HL-60/S4 (cell line): ENCODE data around the gene SCN2B.

Experiments
- in situ Hi-C: fragments of 300-500 bp; cut with MboI; formaldehyde crosslinking; loops from 2 replicates; pipeline ENCODE4 v1.14.3; 2022; ENCODE audit warnings: low sequenced_read_pairs

Gene SCN2B

DNA sequence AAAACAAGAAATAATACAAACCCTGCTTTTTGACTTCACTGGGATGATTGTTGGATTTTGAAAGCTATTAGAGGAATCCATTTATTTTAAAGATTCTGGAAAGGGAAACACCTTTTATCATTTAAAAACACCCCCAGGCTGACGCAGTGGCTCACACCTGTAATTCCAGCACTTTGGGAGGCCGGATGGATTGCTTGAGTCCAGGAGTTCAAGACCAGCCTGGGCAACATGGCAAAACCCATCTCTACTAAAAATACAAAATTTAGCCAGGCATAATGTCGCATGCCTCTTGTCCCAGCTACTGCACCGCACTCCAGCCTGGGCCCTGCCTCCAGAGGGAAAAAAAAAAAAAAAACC, 317 bp upstream of the SCN2B start:
- in situ Hi-C loops, result loop anchor here (10.0 kb wide), 1 partner anchor 352 kb away; the partner anchor contains the start of gene FXYD2

DNA sequence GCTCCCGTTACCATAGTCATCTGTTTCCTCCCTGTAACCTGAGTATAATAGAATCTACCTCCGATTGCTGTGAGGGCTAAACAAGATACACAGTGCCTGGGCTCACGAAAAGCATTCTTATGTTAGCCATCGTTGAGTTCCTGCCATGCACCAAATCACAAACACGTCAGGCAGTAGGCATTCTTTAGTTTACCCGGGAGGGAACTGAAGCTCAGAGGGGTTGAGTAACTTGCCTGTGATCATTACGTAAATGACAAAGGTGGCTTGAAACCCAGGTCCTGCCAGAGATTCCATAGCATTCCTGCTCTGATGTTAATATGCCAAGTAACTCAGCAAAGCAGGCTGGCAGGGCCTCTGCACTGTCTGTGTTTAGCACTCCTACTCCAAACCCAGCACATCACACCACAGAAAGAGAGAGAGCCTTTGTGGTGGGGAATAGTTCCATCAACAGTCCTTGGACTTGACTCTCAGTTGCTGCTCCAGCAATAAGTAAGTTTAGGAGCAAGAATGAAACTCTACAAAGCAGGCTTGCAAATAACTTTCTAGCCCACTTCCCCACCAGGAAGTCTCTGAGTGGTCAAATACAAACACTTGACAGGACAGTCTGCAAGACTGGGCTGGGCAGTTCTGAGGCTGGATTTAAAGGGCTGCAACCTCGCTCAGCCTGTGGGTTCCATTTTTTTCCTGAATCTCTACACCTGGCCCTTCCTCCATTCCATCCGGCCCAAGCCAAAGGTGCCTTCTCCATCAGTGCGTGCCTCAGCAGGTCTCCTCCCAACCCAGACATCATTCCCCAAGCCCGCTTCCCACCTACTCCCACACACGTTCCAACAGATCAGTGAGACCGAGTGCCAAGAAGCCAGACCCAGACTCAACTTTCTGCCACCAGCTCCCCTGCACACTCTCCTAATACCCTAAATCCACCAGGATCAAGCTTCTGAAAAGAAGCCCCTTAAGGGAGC, 1.1 kb downstream of the SCN2B start:
- in situ Hi-C loops, result loop anchor here (10.0 kb wide), 1 partner anchor 351 kb away; the partner anchor contains the start of gene FXYD2

DNA sequence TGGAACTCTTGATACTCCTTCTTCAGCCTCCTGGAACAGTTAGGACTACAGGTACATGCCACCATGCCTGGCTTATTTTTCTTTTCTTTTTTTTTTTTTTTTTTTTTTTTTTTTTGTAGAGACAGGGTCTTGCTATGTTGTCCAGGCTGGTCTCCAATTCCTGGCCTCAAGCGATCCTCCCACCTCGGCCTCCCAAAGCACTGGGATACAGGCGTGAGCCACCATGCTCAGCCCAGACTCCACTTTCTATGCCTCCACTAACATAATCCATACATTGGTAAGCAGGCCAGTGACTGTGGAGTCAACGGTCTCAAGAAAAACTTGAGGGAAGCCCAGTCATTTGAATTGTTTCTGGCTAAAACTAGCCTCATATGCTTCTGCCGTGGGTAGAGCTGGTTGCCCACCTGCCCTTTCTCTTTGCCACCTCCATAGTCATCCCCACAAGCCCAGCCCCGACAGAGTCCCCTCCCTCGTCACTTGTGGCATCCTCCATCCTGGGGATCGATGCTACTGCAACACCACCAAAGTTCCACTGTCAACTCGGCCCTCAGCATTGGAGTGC, 2.4 kb downstream of the SCN2B start:
- in situ Hi-C loops, result loop anchor here (5.0 to 10.0 kb wide), 2 partner anchors 227 to 349 kb away; partner anchors contain the start of gene FXYD2

DNA sequence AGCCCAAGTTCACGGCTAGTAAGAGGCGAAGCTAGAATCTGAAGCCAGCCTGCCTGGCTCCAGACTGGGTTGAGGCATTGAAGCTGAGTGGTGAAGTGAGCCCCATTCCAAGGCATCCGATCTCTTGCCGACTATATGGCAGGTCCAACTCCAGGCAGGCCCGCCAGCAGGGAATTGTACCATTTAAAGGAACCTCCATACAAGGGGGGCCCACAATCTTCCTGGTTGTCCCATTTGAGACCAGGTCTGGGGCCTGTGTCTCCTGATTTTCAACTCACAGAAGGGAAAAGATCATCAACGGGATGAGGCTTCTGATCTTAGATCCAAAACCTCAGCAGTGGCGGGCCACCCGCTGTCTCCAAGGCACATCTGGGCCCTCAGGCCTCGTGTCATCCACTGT, 4.1 kb downstream of the SCN2B start:
- in situ Hi-C loops, result loop anchor here (5.0 to 10.0 kb wide), 2 partner anchors 225 to 348 kb away; partner anchors contain the start of gene FXYD2

DNA sequence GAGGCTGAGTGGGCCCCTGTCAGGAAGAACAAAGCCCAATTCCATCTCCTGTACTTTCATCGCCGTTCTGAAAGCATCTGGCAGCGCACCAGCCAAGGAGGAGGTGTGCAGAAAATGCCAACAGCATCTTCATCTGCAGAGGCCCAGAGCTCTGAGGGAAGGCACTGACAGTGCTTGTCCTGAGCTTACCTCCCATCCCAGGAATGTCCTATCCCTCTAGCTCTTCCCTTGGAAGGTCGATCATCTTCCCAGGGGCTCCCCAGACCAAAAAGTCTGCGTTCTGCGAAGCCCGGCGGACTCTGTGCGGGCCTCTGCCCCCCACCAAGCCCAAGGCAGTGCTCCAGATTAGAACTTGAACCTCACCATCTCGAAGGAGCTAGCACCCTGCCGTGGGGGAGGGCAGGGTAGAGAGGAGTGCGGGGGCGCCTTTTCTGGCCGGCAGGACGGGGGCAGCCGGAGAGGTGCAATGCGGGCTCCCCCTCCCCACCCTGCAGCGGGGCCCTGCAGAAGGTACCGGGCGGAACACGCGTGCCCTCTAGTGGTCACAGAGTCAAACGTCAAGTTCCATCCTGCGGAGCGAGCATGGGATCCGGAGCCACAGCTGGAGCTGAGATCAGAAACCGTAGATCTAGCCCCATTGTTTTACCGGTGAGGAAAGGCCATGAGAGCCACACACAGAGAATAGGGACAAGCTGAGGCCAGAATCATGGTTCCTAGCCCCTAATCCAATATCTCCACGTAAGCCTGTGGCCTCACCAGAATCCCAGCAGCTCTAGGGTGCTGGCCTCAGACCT, 5.0 kb downstream of the SCN2B start:
- in situ Hi-C loops, result loop anchor here (5.0 to 10.0 kb wide), 2 partner anchors 224 to 347 kb away; partner anchors contain the start of gene FXYD2

DNA sequence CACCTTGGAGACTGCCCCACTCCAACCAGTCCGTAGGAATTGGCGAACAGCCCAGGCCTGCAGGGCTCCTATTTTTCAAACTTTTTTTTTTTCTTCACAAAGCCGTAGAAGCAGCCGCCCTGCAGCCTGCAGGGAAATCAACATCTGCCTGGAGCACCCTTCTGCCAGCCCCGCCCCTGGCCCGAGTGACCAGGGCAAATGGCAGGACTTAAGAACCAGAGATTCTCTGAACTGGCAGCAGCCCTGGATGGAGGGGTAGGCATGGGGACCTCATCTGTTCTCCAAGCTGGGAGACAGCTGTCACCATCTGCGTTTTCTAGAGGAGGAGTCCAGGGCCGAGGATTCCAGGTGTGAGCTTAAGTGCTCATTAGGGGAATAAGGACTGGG, 5.6 kb downstream of the SCN2B start:
- in situ Hi-C loops, result loop anchor here (5.0 to 10.0 kb wide), 2 partner anchors 224 to 346 kb away; partner anchors contain the start of gene FXYD2

DNA sequence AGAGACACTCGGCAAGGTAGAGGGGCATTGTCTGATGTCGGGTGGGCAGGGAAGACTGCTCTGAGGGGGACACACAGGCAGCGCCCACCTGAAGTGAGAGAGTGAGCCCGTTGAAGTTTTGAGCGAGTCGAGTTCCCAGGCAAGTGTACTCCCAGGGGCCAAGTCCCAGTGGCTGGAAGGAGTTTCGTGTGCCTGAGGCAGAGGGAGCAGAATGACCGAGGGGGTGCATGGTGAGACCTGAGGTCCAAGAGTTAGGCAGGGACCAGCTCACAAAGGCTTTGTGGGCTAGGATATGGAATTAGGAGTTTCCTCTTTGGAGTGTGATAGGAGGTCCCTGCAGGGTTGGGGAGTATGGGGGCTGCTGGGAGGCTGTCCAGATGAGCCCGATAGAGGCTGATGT, 6.2 kb downstream of the SCN2B start:
- in situ Hi-C loops, result loop anchor here (5.0 to 10.0 kb wide), 2 partner anchors 223 to 345 kb away; partner anchors contain the start of gene FXYD2

DNA sequence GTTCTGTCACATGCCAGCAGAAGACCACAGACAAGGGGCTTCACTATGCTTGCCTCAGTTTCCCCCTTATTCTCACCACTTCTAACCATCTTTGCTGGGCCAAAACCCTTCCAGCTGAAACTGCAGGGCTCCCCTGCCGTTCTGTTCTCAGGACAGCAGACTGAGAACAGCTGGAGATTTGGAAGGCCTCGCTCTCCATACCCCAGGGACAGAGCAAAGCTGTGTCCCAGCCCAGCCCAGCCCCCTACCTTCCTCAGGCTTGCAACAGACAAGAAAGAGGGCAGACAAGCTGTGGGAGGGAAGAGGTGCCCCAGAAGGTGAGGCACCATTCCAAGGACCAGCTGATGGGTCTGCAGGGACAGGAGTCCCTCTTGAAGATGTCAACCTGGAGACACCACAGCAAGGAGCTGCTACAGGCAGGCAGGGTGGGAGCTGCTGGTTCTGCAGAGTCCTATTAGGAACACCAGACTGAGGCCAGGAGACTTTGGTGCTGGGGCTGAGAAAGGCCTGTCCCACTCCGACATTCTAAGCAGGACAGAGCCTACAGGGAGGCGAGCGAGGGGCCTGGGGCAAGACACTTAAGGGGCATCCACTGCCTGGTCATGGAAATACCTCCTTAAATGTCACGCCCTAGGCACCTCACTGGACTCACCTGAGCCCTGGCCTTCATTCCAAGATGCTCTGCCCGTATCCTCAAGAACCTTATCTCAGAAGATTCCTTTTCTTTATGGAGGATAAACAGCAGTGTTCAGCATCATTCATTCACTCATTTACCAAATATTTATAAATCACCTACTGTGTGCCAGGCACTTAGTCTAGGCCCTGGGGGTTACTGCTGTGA, 6.9 kb downstream of the SCN2B start:
- in situ Hi-C loops, result loop anchor here (5.0 to 10.0 kb wide), 2 partner anchors 222 to 345 kb away; partner anchors contain the start of gene FXYD2

DNA sequence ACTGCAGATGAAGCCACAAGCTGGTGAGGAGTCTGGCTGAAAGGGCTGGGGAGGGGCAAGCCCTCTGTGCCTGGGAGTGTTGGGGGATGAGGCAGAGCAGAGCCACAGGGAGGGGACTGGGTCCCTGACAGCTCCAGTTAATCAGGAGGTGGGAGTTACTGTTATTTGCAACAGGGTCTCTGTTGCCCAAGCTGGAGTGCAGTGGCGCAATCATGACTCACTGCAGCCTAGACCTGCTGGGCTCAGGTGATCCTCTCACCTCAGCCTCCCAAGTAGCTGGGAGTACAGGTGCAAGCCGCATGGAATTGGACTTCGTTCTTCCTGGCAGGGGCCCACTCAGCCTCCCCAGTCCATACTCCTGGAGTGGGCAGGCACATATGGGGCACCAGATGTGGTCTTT, 7.7 kb downstream of the SCN2B start:
- in situ Hi-C loops, result no loop called here

DNA sequence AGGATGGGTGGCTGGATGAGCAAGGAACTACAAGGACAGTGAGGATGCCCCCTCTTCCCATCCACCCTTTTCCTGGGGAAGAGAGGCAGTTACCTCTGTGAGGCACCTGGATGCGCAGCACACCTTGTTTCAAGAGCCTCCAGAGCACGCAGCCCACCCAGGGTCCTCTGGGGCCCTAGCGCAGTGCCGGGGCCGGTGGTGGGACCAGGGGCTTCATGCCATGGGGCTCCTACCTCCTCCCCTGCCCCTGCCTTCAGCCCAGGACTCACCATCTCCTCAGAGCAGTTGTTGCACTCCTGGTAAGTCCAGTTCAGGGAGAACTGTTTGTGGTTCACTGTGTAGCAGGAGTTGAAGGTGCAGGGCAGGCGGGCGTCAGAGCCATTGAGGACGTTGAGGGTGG, 8.1 kb downstream of the SCN2B start:
- in situ Hi-C loops, result no loop called here

DNA sequence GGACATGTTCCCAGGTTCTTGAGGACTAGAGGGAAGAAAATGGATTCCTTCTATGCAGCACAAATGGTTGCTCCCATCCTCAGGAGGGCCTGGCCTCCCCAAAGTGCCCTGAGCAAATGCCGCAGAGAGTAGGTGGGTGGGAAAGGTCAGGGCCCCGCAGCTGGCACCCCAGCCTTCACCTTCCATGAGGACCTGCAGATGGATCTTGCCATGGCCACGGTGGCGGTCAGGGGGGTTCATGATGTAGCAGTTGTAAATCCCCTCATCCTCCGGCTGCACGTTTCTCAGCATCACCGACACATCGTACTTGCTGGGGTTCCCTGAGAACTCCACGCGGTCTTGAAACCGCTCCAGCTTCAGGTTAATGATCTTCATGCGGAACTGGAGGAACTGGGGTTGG, 8.5 kb downstream of the SCN2B start:
- in situ Hi-C loops, result no loop called here

DNA sequence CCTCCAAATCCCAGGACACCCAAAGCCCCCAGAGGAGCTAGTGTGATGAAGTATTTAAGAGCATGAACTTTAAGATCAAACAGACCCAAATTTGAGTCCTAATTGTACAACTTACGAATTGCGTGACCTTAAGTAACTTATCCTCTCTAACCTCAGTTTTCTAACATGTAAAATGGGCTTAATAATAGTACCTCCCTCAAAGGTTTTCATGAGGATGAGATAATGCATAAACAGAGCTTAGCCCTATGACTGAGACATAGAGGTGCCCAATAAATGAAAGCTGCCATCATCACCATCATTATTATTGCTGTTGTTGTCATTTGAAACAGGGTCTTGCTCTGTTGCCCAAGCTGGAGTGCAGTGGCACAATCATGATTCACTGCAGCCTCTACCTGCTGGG, 9.2 kb downstream of the SCN2B start:
- in situ Hi-C loops, result no loop called here

DNA sequence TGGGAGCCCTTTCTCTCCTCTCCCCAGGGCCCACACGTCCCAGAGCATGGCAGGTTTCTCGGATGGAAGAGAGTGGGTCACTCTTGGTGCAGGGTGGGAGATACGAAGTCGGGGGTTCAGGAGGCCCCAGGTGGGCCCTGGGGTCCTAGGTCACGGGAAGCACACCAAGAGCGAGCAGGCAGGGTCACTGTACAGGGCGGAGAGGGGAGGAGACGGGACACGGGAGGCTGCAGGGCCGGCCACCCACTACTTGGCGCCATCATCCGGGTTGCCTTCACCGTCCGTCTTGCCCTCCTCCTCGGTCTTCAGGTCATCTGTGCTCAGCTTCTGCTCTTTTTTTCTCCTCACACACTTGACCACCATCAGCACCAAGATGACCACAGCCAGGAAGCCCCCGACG, 9.8 kb downstream of the SCN2B start:
- in situ Hi-C loops, result no loop called here

DNA sequence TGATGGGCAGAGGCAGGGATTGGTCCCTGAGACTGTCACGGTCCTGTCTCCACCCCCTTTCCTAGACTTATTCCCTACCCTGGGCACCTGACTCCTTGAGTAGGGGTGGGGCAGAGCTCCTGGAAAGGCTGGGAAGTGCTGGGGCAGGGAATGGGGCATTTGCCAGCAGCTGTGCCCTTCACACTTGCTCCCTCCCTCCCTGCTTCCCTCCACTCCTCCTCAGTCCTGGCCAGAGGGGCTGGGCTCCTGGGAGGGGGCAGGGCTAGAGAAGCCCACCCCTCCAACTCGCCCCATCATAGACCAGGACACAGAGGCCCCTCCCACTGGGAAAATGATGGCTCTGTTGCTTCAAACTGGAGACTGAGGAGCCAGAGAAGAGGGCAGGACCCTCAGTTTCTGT, 11.6 kb downstream of the SCN2B start:
- in situ Hi-C loops, result no loop called here

DNA sequence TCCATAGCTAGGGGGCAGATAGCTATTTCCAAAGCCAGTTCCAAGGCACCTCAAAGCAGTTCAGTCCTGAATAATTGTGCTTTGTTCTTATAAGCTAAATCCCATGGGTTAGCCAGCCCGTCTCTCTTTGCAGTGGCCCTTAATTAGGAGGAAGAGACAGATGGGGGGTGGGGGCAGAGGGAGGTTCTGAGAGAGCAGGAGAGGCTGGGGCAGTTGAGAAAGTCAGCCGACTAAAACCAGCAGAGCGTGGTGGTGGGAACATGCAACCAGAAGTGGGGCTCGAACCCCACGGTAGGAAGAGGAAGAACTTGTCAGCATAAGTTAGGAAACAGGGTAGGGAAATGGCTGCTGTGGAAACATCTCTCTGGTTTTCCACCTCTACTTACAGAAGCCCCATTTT, 12.9 kb downstream of the SCN2B start:
- in situ Hi-C loops, result no loop called here

DNA sequence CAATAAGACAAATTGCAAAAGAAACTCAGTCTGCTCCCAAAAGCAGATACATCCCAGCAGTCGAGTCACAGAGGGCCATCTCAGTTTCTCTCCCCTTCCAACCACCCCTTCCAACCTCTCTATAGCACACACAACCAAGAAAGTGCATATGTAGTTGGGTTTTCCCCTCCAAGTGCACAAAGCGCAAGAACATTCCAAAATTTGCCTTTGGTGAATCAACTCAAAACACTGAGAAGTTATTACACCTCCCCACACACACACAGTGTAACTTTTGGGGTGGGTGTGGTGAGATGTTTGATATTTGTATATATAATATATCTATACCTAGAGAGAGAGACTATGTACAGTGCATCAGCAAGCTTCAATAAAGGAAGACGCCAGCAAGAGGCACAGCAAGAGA, 13.6 kb downstream of the SCN2B start:
- in situ Hi-C loops, result no loop called here

DNA sequence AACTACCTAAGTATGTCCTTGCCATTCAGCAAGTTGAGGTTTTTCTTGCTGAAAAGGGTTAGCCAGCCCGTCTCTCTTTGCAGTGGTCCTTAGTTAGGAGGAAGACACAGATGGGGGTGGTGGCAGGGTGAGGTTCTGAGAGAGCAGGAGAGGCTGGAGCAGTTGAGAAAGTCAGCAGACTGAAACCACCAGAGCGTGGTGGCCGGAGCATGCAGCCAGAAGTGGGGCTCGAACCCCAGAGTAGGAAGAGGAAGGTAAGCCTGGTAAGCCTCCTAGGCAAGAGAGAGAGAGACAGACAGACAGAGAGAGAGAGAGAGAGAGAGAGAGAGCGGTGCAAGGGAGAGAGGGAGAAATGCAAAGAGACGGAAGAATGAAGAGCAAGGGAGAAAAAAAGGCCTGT, 14.7 kb downstream of the SCN2B start:
- in situ Hi-C loops, result no loop called here

DNA sequence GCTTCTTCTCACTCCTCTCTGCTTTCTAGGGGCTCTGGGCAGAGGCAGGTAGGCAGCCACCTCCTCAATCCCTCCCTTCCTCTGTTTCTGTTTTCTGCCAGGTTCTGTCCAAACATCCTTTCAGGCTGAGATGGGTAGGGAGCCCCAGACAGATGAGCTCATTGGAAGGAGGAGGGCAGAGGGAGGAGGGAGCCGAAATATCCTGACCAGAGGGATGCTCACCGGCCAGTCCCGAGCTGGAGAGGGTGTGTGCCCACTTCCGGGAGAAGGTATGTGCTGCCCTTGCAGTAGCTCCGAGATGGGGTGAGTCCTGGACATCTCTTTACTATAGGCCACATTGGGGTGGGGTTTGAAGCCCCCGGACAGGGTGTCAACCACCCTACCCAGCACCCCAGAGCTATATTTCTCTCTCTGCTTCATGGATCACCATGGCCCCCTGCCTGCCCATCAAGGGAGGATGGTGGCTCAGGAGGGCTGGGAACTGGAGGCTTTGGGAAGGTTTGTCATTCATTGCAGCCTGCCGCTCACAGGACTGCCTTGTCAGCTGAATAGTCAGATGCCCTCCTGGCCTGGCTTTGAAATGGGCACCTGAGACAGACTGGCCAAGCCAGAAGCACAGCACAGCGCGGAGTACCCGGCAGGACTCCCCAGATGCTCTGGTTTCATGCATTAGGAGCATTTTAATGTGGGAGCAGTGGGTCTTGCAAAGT, 19.1 kb downstream of the SCN2B start:
- in situ Hi-C loops, result no loop called here

DNA sequence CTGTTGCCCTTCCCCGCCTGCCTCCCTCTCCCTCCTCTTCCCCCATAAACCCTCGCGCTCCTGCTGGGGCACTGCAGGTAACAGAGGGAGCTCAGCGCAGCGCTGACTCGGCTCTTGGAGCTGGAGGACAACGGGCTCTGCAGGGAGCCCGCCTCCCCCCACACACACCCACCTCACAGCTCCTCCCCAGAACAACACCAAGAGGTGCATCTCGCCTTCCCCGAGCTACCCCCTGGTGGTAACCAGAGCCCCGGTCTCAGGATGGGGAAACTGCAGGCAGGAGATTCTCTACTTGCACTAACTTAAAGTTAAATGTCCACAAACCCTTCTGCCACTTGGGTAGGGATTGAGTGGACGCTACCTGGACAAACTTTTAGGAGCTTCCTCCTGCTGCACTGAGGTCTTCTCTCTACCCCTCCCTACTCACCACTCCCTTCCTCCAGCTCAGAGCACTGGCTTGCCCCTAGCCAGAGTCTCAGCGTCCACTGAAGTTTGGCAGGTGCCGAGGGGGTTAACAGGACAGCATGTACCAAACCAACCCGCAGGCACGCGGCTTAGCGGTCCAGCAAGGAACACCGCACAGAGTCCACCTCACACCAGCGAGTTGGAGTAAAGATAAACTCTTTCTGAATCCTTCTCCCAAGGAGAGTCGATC, 19.8 kb downstream of the SCN2B start:
- in situ Hi-C loops, result no loop called here
